ENCODE data around the gene USH1G. TPM values are rescaled to one million over a fixed set of nuclear protein-coding genes. Genes with fewer than 3 reads are reported as not detected.

Gene USH1G
- total and polyA plus RNA-seq, 2 of the 13 experiments (the other 11 are each of a cell fraction or from before 2014, with no cell fraction given): 0.04 TPM; not detected in 1

DNA sequence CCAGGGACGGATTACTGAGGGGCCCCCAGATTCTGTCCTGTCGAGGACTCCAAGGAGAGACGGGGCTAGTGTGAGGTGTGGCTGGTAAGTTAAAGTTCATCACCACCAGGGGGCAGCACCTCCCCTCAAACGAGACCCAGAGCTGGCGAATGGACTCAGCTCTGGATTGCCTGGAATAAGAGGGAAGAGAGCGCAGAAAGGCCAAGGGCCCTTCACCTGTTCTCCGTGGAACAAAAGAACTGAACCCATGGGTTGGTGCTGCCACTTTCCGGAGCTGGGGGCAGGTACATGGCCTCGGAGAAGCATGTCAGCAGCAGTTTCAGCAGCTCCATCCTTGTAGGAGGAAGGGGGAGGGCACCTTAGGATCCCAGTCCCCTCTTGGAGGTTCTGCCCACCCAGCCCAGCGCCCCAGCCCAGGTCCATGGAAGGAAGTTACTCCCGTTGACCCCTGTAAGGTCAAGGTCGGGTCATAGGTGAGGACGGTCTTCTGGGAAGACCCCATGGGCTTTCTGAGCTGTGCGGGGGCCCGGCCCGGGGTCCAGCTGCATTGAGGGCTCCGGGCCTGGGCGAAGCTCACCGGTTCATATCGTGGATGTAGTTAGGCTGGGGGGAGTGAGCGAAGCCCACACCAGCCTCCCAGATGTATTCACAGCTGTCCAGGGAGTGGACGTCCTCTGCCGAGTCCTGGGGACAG lies 38.7 kb upstream of the USH1G start (continued):
- no peak for TF ChIP-seq KDM5B (CRISPR knock-in tag; IDR thresholded peaks at IDR 0.05; ENCODE audit: borderline replicate concordance)
- no peak for TF ChIP-seq ZNF34 (CRISPR knock-in tag; IDR thresholded peaks at IDR 0.05; ENCODE audit: borderline replicate concordance)
- TF ChIP-seq SIN3B (IDR thresholded peaks at IDR 0.05; ENCODE audit: low read length): no peak
- TF ChIP-seq SRF (IDR thresholded peaks at IDR 0.05; ENCODE audit: low read depth, low read length): no peak
- TF ChIP-seq, protein P1, sequence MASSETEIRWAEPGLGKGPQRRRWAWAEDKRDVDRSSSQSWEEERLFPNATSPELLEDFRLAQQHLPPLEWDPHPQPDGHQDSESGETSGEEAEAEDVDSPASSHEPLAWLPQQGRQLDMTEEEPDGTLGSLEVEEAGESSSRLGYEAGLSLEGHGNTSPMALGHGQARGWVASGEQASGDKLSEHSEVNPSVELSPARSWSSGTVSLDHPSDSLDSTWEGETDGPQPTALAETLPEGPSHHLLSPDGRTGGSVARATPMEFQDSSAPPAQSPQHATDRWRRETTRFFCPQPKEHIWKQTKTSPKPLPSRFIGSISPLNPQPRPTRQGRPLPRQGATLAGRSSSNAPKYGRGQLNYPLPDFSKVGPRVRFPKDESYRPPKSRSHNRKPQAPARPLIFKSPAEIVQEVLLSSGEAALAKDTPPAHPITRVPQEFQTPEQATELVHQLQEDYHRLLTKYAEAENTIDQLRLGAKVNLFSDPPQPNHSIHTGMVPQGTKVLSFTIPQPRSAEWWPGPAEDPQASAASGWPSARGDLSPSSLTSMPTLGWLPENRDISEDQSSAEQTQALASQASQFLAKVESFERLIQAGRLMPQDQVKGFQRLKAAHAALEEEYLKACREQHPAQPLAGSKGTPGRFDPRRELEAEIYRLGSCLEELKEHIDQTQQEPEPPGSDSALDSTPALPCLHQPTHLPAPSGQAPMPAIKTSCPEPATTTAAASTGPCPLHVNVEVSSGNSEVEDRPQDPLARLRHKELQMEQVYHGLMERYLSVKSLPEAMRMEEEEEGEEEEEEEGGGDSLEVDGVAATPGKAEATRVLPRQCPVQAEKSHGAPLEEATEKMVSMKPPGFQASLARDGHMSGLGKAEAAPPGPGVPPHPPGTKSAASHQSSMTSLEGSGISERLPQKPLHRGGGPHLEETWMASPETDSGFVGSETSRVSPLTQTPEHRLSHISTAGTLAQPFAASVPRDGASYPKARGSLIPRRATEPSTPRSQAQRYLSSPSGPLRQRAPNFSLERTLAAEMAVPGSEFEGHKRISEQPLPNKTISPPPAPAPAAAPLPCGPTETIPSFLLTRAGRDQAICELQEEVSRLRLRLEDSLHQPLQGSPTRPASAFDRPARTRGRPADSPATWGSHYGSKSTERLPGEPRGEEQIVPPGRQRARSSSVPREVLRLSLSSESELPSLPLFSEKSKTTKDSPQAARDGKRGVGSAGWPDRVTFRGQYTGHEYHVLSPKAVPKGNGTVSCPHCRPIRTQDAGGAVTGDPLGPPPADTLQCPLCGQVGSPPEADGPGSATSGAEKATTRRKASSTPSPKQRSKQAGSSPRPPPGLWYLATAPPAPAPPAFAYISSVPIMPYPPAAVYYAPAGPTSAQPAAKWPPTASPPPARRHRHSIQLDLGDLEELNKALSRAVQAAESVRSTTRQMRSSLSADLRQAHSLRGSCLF (CRISPR knock-in tag; IDR thresholded peaks at IDR 0.05; ENCODE audit: borderline replicate concordance): no peak
- TF ChIP-seq, protein P2, sequence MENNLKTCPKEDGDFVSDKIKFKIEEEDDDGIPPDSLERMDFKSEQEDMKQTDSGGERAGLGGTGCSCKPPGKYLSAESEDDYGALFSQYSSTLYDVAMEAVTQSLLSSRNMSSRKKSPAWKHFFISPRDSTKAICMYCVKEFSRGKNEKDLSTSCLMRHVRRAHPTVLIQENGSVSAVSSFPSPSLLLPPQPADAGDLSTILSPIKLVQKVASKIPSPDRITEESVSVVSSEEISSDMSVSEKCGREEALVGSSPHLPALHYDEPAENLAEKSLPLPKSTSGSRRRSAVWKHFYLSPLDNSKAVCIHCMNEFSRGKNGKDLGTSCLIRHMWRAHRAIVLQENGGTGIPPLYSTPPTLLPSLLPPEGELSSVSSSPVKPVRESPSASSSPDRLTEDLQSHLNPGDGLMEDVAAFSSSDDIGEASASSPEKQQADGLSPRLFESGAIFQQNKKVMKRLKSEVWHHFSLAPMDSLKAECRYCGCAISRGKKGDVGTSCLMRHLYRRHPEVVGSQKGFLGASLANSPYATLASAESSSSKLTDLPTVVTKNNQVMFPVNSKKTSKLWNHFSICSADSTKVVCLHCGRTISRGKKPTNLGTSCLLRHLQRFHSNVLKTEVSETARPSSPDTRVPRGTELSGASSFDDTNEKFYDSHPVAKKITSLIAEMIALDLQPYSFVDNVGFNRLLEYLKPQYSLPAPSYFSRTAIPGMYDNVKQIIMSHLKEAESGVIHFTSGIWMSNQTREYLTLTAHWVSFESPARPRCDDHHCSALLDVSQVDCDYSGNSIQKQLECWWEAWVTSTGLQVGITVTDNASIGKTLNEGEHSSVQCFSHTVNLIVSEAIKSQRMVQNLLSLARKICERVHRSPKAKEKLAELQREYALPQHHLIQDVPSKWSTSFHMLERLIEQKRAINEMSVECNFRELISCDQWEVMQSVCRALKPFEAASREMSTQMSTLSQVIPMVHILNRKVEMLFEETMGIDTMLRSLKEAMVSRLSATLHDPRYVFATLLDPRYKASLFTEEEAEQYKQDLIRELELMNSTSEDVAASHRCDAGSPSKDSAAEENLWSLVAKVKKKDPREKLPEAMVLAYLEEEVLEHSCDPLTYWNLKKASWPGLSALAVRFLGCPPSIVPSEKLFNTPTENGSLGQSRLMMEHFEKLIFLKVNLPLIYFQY (CRISPR knock-in tag; IDR thresholded peaks at IDR 0.05; ENCODE audit: borderline replicate concordance): 0 out of 2 replicates have a peak, but pooled peaks have one; percentile 31
- TF ChIP-seq ZBTB20 (CRISPR knock-in tag; IDR thresholded peaks at IDR 0.05; ENCODE audit: borderline replicate concordance, low read depth): peak; percentile 53; the same call in 1 of the 2 replicates
- no peak for TF ChIP-seq ZSCAN21 (CRISPR knock-in tag; IDR thresholded peaks at IDR 0.05; ENCODE audit: borderline replicate concordance)
- TF ChIP-seq ZNF501 (CRISPR knock-in tag; IDR thresholded peaks at IDR 0.05): peak; percentile 29; the same call in 1 of the 2 replicates
- no peak for TF ChIP-seq NFE2L2 (IDR thresholded peaks at IDR 0.05; ENCODE audit: low read length)
- 0 out of 2 replicates have a peak, but pooled peaks have one; percentile 27 for TF ChIP-seq ARNT2 (CRISPR knock-in tag; IDR thresholded peaks at IDR 0.05; ENCODE audit: low read depth)
- TF ChIP-seq EED (CRISPR knock-in tag; IDR thresholded peaks at IDR 0.05): peak; percentile 33; the same call in 1 of the 2 replicates
- TF ChIP-seq KAT8 (CRISPR knock-in tag; IDR thresholded peaks at IDR 0.05): no peak
- TF ChIP-seq ZNF775 (CRISPR knock-in tag; IDR thresholded peaks at IDR 0.05; ENCODE audit: borderline replicate concordance): no peak
- no peak for TF ChIP-seq ZNF605 (CRISPR knock-in tag; IDR thresholded peaks at IDR 0.05)
- no peak for TF ChIP-seq FOXK2 (IDR thresholded peaks at IDR 0.05)
- TF ChIP-seq ZNF10 (CRISPR knock-in tag; IDR thresholded peaks at IDR 0.05; ENCODE audit: borderline replicate concordance, low read depth): no peak
- TF ChIP-seq ZNF367 (CRISPR knock-in tag; IDR thresholded peaks at IDR 0.05; ENCODE audit: borderline replicate concordance): no peak
- TF ChIP-seq ZNF720 (CRISPR knock-in tag; IDR thresholded peaks at IDR 0.05): no peak
- 0 out of 2 replicates have a peak, but pooled peaks have one; percentile 56 for TF ChIP-seq ERF (CRISPR knock-in tag; IDR thresholded peaks at IDR 0.05)
- TF ChIP-seq ZNF552 (CRISPR knock-in tag; IDR thresholded peaks at IDR 0.05; ENCODE audit: borderline replicate concordance): no peak
- no peak for TF ChIP-seq ZNF780A (CRISPR knock-in tag; IDR thresholded peaks at IDR 0.05)

Data from HepG2 (cell line).